NCI-H2196 (cell line): ENCODE data around the gene AIP.
A peak's percentile ranks its signal among the peaks of the same experiment; 100 is the strongest.

Source experiments
- DNase-seq: peaks from one replicate; lab custom pipeline; 2025; ENCODE audit not compliant: unreplicated experiment; lab: John Stamatoyannopoulos, UW

The AIP gene

DNA sequence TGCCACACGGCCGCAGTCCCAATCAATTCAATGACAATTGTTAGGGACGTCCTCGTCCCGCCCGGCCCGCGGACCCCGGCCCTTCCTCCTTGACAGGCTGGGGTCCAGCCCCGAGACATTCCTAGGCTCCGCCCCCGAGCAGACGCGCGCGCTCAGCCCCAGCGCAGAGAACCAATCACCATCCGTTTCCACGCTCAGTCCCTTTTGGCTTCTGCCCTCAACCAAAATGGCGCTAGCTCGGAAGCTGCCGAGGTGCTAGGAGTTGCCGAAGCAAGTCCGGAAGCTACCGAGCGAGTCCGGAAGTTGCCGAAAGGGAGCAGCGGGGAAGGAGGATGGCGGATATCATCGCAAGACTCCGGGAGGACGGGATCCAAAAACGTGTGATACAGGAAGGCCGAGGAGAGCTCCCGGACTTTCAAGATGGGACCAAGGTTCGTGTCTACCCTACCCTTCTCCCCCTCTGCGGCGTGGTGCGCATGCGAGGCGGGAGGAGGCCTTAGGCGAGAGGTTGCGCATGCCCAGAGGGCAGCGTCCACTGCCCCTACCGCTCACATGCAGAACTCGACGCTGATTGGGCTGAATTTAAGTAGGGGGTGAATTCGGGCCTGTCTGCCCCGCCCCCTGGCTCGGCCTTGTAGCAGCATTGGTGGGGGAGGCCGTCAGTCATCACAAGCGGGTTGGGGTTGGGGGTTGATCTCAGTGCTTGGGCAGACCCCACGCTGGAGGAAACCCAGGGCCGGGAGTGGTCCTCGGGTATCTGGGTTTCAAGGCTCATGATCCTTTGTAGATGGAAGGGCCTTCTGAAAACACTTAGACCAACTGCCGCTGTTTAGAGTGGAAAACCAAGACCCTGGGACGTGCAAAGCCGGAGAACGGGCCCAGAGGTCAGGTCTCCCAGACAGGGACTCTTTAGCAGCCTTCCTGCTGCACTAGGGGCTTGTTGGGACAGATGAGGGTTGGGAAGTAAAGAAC is at the start of gene AIP:
AIP (plus strand) TSS at position 200 of the 972 bp plus-strand sequence; CDS start at position 333, 133 bp downstream.
- DNase-seq: peak; percentile 98

DNA sequence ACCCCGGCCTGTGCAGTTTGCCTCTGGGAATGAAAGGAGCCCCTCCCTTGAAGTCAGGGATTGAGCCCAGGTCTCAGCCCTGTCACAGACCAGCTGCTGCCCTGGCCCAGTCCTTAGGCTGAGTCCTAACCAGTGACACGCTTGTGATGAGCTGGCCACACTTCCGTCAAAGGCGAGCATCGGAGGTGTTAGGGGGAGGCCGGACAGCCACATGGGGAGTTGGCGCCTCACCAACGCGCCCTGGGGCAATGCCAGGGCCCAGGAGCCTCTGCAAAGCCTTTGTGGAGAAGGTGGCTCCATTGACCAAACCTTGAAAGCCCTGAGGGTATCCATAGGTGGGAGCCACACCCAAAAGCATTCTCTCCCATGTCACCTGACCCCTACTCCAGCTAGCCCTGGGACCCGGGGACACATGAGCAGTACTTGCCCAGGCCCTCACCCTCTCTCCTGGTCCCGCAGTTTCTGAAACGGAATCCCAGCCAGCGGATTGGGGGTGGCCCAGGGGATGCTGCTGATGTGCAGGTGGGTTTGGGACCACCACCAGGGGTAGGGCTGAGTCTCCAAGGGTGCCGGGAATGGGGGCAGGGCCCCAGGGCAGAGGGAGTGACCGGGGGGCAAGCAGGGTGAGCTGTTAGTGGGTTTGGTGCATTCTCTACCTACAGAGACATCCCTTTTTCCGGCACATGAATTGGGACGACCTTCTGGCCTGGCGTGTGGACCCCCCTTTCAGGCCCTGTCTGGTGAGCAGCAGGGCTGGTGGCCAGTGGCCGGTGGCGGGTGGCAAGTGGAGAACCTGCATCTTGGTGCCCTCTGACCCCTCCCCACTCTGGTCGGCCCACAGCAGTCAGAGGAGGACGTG is 49.1 kb upstream of the AIP start:
- DNase-seq: no peak

DNA sequence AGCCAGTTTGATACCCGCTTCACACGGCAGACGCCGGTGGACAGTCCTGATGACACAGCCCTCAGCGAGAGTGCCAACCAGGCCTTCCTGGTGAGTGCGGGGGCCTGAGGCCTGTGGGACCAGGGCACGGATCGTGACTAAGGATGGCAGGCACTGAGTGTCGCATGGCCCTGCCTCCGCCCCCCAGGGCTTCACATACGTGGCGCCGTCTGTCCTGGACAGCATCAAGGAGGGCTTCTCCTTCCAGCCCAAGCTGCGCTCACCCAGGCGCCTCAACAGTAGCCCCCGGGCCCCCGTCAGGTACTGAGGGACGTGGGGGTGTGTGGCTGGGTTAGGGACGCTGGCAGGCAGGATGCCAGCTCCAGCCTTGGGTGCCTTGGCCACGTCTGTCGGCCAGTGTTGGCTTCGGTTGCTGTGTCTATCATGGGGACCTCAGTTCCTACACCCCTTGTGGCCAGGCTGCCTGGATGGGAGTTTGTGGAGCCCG is 48.4 kb upstream of the AIP start:
- no peak for DNase-seq

DNA sequence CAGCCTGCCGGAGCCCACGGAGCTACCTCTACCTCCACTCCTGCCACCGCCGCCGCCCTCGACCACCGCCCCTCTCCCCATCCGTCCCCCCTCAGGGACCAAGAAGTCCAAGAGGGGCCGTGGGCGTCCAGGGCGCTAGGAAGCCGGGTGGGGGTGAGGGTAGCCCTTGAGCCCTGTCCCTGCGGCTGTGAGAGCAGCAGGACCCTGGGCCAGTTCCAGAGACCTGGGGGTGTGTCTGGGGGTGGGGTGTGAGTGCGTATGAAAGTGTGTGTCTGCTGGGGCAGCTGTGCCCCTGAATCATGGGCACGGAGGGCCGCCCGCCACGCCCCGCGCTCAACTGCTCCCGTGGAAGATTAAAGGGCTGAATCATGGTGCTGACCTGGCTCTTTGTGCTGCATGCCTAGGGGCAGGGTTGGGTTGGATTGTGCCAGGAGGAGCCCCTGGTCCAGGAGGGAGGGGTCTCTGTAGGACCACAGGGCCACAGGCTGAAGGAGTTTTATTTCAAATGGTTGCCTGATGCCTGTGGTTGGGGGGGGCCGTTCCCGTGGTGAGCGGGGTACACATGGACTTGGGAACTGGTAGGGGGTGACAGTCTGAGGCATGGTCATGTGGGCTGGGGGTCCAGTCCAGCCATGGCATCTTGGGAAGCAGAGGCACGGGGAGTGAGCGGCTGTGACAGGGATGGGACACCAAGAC is 47.6 kb upstream of the AIP start:
- no peak for DNase-seq

DNA sequence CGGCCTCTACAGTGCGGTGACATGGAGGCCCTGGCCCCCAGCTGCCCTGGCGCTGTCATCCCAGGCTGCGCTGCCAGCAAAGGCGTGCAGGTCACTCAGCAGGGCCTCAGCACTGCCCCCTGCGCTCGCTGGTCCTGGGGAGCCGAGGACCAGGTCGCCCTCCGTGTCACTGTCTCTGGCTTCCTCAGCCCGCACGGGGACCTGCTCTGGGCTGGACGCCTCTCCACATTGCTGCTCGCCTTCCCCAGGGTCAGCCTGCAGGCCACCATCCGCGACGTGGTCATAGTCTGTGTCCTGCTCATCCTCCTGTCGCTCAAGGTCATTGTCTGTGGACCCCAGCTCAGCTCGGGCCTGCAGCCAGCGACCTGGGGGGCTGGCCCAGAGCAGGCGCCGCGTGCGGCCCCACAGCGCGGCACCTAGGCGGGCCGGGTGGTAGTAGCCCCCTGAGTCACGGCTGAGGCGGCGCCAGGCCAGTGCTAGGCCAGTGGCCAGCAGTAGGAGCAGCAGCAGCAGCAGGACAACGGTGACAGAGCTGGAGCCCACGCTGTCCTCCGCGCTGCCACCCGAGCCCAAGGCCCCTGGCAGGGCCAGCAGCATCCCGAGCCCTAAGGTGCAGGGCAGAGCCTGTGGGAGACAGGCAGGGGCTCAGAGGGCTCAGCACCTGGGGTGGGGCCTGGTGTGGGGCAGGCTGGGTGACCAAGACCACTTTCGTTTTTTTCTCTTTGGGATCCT is 46.9 kb upstream of the AIP start:
- no peak for DNase-seq

DNA sequence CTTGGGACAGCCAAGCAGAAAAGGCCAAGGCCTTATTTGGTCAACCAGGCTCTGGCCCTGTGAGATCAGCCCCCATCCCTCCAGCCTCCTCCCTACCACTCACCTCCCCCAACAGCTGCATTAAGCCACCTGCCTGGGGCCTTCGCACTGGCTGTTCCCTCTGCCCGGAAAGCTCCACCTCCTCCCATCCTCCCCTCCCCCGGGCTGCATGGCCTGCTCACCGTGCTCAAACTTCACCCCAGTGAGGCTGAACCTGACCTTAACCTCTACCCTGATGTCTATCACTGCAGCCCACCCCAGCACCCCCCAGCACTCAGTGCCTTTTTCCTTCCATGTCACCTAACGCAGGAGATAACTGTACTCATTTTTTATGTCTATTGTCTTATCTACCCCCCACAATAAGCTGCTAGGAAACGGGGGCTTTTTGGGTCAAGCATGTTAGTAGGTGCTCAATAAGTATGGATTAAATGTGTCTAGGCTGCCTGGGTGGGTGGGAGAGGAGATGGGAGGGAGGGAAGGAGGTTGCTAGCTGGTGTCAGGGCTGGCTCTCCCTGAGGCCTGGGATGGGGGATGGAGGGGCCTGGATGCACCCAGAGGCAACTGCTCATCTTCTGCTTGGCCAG is 46.3 kb upstream of the AIP start:
- DNase-seq: no peak

DNA sequence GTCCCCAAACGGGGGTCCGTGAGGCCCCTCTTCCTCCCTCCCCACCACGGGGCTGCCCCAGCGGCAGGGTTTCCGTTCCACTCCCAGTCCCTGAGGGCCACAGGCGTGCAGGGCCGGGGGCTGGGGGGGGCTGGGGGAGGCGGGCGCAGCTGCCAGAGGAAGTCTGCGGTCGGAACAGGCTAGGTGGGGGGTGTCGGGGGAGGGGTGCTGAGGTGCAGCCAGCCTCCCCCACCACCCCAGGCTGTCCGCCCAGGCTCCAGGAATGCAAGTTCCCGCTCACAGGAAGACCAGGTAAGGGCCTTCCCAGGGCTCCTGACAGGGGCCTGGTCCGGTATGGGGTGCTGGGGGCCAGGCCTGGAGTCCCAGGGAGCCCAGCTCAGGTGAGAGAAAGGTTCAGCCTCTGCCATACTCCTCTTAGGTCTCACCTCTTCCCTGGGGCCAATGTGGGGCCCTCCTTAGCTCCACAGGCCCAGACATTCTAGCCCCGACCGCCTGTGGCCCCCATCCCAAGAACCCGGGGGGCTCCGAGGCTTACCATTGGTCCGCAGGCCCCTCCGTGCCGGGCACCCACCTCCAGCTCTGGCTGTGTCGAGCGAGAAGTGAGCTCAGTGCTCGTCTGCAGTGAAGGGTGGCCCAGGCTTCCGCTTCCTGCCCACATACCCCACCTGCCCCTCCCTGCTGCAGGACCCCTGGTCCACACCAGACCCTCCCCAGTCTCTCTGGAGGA is 45.6 kb upstream of the AIP start, which contains the start of gene PTPRCAP:
PTPRCAP (minus strand) TSS at position 601 of the 727 bp plus-strand sequence; CDS start at position 538, 63 bp downstream.
- no peak for DNase-seq

DNA sequence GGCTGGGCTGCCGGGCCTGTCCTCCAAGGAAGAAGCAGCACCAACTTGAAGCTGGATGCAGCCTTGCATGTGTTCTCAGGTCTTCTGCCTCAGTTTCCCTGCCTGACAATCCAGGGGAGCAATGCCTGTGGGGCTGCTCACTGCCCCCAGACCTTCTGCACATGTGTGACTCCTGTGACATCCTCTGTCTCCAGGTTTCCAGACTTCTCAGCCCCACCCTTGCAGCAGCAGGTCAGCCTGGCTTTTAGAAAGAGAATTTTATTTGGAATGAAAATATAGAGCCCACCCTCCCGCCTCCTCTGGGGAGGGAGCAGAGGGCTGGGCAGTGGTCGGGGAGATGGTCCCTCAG is 45.0 kb upstream of the AIP start:
- DNase-seq: no peak

DNA sequence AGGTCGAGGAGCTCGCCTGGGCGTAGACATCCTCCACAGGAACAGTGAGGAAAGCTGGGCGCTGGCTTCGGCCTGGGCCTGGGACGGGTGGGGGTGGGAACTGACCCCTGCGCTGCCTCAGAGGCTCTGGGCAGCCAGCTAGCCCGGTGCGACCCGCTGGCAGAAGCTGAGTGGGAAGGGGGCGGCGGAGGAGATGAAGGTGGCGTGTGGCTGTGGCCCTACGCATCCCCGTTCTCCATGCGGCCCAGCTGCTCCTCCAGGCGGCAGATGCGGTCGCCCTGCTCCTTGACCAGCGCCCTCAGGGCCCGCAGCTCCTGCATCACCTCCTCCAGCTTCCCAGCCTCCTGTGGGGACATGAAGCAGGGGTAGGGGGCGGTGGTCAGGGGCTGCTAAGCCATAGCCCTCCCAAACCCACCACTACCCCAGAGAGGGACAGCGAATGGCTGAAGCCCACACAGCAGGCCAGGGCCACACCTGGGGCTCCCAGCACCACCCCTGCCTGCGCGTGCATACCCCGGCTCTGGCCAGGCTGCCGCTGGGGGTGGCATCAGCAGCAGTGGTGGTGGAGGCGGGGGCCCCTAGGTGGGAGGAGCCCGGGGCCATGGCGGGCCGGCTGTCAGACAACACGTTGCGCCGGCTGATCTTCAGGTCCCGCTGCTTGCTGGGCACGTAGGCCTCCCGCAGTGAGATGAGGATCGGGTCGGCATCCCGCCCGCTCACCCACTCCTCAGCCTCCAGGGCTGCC is 44.5 kb upstream of the AIP start:
- DNase-seq: no peak

DNA sequence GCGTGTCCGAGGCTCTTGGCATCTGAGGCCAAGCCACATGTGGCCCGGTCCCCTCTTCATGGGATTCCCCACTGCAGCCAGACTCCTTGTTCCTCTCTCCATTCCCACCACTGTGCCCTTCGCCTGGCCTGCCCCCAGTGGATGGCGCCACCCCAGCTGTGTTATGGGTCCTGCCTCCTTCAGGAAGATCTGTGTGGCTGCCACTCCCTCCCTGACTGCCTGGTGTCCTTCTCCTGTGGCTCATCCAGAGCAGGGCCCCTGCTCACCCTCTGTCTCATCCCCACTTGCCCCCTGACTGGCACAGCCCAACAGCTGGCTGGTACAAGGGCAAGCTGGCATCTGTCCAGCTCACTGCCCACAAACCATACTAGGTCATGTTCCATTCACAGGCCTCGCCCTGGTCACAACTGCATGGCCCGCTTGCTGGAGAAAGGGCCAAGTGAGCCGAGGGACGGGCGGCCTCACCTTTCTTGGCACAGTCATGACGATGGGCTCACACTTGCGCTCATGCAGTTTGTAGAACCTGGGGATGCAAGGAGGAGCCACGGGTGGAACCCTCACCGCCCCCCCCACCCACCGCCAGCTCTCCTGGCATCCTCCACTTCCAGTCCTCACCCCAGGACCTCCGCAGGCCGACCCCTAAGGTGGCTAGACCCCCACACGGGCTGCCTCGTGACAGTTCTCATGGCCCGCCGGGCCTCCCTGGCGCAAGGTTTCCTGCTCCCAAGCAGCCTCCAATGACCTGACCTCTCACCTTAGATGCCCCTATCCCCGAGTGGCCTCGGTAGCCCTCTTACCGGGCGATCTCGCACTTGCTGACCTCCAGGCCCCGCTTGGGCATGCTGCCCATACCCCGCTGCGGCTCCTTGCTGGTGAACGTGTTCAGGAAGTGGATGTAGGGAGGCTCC is 43.3 kb upstream of the AIP start:
- peak; percentile 57 for DNase-seq

DNA sequence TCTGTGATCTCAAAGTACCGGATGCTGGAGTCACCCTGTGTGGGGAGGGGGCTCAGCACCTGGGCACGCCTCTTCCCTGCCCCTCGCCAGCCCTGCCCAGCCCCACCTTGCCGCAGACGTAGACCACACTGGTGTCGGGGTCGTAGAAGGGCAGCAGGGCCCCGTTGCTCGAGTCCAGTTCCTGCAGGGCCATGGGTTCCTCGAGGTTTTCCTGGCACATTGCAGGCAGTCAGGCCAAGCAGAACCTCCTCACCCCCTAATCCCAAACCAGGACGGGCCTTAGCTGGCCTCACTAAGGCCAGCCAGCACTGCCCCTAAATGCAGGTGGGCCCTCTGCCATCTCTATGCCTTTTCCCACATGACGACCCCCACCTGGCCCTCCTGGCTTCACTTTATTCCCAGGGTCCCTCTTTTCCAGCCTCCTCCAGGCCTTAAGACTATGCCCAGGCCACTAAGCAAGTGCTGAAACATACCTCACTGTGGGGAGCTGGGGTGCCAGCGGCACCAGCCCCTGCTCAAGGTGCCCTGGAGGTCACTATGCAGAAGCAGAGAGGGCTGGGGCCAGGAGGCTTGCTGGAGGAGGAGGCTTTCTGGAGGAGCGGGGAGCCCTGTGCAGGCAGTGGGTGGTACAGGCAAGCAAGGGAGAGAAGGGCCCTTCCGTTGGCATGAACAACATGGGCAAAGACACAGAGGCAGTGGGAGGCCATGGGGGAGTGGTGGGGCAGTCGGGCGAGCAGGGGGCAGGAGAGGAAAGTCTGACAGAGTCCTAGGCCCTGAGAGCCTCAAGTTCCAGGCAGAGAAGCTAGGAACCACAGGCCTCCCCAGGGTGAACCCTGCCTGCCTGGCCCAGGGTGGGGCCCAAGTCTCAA is 42.4 kb upstream of the AIP start:
- no peak for DNase-seq

DNA sequence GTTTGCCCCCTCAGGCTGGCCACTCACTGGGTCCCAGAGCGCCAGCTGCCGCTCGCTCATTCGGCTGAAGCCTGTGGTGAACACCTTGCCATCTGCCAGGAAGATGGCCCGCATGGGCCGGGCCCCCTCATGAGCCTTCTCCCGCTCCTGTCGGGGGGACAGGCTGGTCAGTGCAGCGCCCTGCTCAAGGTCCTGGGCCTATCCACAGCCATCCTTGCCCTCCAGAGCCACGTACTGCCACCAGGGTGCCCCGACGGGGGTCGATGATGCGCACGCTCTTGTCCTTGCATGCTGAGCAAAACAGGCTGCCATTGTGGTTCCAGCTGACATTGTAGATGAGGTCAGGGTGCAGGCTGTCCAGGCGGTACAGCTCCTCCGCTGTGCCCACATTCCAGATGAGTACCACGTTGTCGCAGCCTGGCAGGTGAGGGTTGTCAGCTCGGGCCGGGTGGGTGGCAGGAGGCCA is 41.7 kb upstream of the AIP start:
- no peak for DNase-seq

DNA sequence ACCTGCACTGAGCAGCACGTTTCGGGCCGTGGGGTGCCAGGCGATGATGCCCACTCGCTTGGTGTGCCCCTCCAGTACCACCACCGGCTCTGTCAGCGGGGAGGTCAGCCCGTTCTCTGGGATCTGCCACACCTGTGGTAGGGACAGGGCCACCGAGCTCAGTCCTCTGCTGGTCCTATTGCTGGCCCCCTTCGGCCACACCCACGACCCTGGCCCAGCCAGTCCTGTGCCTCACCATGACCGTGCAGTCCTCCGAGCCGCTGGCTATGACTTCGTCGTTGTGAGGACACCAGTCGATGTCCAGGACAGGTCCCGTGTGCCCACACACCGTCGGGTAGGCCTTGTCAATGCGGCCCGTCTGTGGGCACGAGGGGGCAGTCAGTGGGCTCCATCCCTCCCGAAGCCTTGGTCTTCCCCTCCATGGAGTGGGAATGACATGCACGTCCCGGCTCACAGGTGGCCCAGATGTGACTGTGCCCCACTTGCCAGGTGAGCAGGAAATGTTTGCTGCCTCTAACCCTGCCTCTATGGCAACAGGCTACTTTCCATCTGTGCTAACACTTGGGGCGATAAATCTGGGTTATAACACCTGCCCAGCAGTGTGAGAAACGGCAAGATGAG is 41.0 kb upstream of the AIP start:
- no peak for DNase-seq

DNA sequence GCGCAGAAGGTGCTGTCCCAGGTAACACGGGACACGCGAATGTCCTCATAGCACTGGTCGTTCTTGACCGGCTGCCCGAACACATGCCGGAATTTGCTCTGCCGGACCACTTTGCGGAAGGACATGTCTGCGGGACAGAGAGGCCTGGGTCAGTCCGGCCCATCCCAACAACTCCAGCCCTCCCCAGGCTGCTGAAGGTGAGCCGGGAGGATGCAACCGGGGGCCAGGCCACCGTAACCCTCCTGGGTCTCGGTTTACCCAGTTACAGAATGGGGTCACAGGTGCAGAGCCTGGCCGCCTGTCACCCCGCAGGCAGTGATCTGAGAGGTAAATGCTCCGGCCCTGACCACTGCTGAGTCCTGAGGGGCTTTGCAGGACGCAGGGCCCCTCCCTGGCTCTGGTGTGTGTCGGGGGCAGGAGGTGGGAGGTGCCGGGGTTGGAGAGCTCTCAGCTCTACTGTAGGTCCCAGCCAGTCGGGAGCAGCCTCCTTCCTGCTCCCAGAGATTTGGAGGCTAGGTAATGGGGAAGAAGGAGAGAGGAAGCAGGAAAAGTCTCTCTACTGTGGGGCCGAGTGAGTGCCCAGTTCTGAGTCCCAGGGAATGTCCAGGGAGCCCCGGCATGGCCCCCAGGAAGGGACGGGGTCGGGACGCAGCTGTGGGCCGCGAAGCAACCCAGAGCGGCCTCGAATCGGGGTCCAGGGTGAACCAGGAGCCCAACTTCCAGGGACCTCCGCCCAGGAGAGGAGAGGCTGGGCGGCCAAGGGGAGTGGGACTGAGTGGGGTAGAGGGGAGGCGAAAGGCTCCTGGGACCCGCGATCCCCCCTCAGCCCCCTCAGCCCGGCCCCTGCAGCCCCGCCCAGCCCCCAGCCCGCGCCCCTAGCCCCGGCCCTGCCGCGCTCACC is 40.1 kb upstream of the AIP start:
- DNase-seq: no peak

DNA sequence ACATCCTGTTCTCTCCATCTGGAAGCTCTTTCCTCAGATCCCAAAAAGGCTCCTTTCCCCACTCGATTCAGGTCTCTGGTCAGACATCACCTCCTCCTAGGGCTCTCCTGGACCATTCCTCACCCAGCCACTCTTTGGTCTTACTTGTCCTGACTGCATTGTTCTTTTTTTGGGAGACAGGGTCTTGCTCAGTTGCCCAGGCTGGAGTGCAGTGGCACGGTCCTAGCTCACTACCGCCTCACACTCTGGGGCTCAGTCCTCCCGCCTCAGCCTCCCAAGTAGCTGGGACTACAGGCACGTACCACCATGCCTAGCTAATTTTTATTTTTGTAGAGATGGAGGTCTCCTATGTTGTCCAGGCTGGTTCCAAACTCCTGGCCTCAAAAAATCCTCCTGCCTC is 37.3 kb upstream of the AIP start:
- no peak for DNase-seq
